Keratinocyte (primary cell): ENCODE measurements around the gene MAPK12.

Experiments
- EZH2 ChIP-seq: IDR thresholded peaks from one replicate; pipeline ENCODE4 v1.6.1; 2012; ENCODE audit warnings: inconsistent platforms, mild to moderate bottlenecking, low read length, moderate library complexity
- TF ChIP-seq, protein P1 (sequence below), 3 experiments: IDR thresholded peaks in 1 of 3; conservative IDR thresholded peaks in 1 of 3; optimal IDR thresholded peaks in 1 of 3; 2 replicates in 2 of 3; 3 replicates in 1 of 3; pipeline versions ENCODE3 to v1.5.1; 2011; ENCODE audit warnings: low read length in 3 of 3, mild to moderate bottlenecking in 3 of 3, moderate library complexity in 2 of 3, control low read depth in 1 of 3, inconsistent platforms in 1 of 3; ENCODE audit not compliant: insufficient read depth in 2 of 3; ENCODE audit errors: extremely low read depth in 1 of 3

DNA sequence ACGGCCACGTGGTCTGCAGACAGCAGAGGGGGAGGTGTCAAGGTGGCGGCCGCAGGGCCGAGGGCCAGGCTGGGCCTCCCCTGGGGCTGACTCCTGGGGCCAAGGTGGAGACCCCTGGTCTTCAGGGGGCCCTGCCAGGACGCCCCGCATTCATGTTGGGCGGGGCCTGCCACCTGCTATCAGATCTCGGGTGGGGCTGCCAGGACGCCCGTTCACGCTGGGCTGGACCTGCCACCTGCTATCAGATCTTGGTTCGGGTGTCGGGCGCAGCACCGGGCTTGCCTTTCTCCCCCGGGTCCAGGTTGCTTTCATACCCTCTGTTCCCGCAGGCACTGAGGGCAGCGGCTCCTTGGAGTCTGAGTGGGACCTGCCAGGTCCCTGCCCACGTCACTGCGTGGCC lies 24.8 kb upstream of the MAPK12 start:
- TF ChIP-seq, protein P1, sequence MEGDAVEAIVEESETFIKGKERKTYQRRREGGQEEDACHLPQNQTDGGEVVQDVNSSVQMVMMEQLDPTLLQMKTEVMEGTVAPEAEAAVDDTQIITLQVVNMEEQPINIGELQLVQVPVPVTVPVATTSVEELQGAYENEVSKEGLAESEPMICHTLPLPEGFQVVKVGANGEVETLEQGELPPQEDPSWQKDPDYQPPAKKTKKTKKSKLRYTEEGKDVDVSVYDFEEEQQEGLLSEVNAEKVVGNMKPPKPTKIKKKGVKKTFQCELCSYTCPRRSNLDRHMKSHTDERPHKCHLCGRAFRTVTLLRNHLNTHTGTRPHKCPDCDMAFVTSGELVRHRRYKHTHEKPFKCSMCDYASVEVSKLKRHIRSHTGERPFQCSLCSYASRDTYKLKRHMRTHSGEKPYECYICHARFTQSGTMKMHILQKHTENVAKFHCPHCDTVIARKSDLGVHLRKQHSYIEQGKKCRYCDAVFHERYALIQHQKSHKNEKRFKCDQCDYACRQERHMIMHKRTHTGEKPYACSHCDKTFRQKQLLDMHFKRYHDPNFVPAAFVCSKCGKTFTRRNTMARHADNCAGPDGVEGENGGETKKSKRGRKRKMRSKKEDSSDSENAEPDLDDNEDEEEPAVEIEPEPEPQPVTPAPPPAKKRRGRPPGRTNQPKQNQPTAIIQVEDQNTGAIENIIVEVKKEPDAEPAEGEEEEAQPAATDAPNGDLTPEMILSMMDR (optimal IDR thresholded peaks at IDR 0.05 in 1 of 3, IDR thresholded peaks at IDR 0.05 in 1 of 3, conservative IDR thresholded peaks at IDR 0.05 in 1 of 3; ENCODE audit: extremely low read depth in 1 of 3, insufficient read depth in 2 of 3, low read length in 3 of 3), result no peak
- TF ChIP-seq EZH2, result no peak
